ENCODE data around the gene TMCO6.

DNA sequence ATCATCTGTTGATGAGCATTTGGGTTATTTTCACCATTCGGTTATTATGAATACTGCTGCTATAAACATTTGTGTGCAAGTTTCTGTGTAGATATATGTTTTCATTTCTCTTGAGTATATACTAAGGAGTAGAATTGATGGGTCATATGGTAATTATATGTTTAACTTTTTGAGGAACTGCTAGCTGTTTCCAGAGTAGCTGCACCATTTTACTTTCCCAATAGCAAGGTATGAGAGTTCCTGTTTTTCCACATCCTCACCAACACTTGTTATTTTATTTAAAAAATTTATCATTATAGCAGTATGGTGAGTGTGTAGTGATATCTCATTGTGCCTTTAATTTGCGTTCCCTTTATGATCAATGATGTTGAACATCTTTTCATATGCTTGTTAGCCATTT, 35.5 kb upstream of the TMCO6 start:
- TF ChIP-seq ZNF274 (IDR thresholded peaks at IDR 0.05; ENCODE audit: low read depth, low read length) (no peak), SUZ12 (IDR thresholded peaks at IDR 0.05; ENCODE audit: extremely low read depth, insufficient read depth, insufficient read length) (no peak)
